HuH-7.5 (cell line): ENCODE results near the gene CFAP77.

ENCODE experiments used
- DNase-seq: peaks from one replicate; pipeline ENCODE4 v3.0.0; 2011; ENCODE audit warnings: low spot score

The CFAP77 gene

GRCh38 chr9:132600326-132600984 lies 190.4 kb downstream of the CFAP77 start:
- DNase-seq = no peak

DNA sequence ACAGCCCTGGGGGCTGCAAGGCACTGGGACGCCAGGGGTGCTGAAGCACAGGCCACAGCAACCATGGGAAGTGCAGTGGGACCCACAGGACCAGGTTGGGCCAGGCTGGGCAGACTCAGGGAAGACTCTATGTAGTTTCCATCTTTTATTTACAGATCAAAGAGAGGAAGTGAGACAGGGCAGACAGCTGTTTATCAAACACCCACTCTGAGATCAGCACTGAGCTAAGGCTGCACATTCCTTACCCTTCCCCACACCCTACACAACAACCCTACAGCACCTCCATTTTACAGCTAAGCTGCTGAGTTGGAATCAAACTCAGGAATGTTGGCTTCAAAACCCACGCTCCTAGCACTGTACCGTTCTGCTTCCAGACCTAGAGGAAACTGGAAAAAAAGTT lies 192.2 kb downstream of the CFAP77 start:
- no peak for DNase-seq

DNA sequence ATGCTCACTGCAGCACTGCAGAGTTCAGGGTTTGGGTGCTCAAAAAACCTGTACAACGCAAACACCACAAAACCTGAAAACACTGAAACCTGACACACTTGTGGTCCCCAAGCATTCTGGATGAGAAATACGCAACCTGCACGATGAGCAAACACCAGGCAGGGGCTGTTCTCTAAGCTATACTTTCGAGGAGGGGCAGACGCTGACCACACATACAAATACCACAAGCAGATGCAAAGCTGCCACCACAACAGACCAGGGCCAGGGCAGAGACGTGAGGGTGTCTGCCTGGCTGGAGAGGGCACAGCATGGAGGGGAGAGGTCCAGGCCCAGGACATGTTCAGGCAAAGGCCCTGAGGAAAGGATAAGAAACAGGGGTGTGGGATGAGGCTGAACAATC lies 195.4 kb downstream of the CFAP77 start:
- DNase-seq = no peak

DNA sequence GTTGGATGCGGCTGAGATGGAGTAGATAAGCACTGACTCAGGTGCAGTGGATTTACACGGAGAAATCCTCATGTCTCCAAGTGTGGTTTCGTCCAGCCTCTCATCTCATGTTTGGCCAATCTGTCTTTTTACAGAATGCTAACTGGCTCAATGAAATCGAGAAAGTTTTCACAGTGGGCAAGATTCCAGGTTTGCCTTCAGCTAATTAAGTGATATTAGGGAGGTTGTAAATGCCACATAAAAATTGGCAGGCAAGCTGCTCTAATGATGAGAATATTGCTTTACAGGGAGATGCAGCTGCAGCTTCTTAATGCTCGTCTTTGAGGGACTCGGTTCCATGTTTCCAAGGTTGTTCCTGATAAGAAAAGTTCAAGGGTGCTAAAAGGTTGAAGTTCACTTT lies 196.1 kb downstream of the CFAP77 start:
- DNase-seq = no peak

DNA sequence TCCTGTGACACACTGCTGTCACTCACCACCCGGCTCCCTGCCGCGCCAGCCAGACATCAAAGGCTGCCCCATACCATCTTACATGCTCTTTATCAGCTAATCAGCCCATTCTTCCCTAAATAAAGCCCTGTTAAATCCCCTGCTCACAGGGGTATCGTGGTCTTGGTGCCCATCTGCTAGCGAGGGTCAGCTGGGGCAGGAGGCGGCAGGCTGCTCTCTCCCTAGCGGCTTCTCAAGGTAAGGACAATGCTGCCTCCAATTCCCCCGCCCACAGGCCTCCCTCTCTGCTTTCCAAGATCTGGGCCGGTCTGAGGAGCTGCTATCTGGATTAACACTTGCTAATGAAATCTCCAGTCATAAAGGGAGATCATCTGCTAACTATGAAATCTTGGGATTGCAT lies 199.2 kb downstream of the CFAP77 start:
- DNase-seq = no peak

GRCh38 chr9:132609829-132610228 lies 199.8 kb downstream of the CFAP77 start:
- no peak for DNase-seq

DNA sequence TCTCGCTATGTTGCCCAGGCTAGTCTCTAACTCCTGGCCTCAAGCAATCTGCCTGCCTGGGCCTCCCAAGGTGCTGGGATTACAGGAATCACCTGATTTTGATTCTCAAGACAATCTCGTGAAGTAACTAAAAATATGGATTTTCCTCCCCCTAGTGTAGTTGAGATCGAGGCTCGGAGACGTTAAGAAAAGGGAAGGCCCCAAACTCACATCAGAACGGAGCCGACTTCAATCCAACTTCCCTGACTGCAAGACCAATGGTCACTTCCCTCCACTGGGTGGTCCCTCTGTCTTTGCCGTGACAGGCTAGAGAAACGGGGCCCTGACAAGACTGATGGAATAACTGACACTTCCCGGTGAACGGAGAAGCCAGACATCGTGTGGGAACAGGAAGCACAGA lies 200.7 kb downstream of the CFAP77 start:
- no peak for DNase-seq

DNA sequence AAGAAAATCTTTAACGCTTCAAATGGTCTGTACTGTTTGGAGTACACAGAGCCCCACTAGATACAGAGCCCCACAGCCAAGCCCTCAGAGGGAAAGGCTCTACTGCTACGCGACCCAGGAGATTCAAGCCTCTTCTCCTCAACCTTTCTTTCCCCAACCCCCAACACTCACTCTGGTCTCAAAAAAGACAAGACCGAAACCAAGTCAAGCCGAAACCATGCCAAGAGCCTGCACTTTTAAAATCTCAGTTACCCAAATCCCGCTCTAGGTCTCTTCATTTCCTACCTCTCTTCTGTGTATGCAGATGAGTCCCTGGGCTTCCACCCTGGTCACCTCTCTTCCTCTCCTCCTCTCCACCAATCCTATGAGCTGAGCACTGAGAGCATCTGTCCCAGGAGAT lies 204.3 kb downstream of the CFAP77 start:
- no peak for DNase-seq

DNA sequence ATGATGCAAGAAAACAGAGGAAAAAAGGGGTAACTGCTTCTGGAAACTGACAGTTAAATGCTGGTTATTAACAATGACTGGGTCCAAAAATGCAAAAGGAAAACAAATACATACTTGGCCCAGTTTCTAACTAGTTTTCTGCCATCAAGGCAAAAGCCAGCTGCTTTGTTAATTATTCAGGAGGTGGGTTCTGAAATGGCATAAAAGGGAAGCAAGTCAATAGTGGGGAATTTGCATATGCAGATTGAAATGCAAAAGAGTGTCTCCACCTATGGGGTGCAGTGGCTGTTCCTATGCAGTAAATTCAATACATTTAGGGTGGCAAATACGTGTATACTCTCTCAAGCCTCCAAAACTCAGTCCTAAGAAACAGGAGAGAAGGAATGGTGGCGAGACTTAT lies 205.8 kb downstream of the CFAP77 start:
- no peak for DNase-seq

- no peak for DNase-seq
These were observed 206.7 kb downstream of the CFAP77 start for GRCh38 chr9:132616725-132617124.

DNA sequence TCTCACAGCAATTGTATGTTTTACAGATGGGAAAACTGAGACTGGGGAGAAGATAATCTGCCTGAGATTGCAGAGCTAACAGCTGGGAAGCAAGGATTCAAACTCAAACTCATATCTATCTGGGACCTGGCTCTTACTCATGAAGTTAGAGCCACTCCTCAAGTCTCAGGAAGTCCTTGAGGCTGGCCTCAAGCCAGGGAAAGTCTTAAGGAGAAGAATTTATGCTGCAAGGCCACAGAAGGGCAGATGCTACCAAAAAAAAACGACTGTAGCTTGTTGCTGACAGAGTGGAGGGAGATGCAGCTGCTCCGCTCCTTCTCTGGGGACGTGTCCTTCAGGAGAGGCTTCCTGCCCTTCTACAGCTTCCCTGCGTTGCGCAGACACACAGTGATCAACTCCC lies 212.1 kb downstream of the CFAP77 start:
- no peak for DNase-seq
